GM21367 (cell line): ENCODE results near the gene CLEC4A.
"Not testable (repeated sequence)": the region's sequence is repeated elsewhere in the genome, so short reads cannot be mapped to it uniquely, and the experiment has no call there.

Experiments
- ATAC-seq: cut with Tn5 transposase; IDR thresholded peaks from one replicate; pipeline ENCODE4 v1.9.1; 2021; ENCODE audit not compliant: unreplicated experiment

The CLEC4A gene

GRCh38 chr12:8123124-8123912, at the start of gene CLEC4A:
CLEC4A (plus strand) TSS chr12:8123617; CDS start chr12:8123879, 262 bp downstream.
- ATAC-seq: no peak

DNA sequence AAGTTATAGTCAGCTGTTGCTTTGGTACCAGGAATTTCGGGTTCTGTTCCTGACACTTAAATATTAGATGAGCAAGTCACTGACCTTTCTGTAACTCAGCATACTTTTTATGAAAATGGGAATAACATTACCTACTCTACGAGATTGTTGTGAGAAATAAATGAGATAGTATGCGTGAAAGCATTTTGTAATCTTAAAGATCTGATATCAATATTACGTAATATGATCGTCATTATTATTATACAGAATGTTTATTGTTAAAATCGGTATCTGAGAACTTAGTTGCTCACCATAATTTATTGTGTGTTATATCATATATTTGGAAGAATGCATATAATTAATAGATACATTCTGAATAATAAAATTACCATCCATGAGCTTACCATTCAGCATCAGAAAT, 47.5 kb upstream of the CLEC4A start:
- no peak for ATAC-seq

- no peak for ATAC-seq
Observed at GRCh38 chr12:8076366-8076765, 47.1 kb upstream of the CLEC4A start.

DNA sequence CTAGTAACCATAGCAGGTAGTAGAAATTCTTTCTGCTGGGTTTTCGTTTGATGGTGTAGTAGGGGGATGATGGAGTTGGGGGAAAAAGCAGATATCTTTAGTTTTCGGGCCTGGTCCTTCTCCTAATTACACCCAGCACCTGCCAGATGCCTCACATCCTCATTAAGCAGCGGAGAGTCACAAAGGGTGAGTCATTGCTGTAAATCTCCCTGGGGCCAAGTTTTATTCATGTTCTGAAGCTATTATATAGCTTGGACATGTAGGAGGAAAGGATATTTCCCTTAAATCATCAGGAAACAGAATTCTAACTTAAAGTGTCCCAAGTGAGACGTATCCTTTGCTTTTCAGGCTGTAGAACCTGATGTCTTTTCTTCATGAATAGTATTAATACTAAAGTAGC, 46.2 kb upstream of the CLEC4A start:
- no peak for ATAC-seq

- no peak for ATAC-seq
Observed at GRCh38 chr12:8078398-8078797, 45.0 kb upstream of the CLEC4A start.

DNA sequence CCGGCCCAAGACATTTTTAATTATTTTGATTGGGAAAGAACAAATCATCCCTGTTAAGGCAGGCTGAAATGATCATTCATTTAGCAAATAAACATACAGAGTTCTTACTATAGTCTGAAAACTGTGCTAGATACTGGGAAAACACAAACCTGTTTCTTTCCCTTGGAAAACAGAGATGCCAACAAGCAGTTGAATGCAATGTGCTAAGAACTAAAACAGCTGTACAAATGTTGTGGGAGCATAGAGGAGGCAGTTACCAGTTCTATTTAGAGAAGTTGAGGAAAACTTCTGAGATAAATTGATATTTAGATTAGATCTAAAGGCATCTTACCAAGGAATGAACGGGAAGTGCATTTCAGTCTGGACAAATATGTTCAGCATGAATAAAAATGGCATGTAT, 44.5 kb upstream of the CLEC4A start:
- no peak for ATAC-seq

DNA sequence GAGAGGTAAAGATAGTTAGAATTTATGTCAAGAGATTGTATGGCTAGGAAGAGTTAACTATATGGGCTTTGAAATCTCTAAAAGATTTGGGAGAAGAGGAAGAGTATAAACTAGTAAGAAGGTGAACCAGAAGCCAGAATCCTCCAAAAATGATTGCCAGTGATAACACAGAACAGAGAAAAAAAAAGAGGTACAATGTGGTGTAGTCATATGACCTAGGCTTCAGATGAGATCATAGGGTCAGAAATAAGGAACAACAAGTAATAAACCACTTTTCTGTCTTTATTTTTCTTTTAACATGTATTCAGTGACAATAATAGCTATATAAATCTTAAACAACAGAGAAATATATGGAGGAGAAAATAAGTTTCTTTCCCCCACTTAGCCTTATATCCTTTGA, 43.3 kb upstream of the CLEC4A start:
- no peak for ATAC-seq

- no peak for ATAC-seq
Observed at GRCh38 chr12:8081251-8081920, 42.0 kb upstream of the CLEC4A start.

DNA sequence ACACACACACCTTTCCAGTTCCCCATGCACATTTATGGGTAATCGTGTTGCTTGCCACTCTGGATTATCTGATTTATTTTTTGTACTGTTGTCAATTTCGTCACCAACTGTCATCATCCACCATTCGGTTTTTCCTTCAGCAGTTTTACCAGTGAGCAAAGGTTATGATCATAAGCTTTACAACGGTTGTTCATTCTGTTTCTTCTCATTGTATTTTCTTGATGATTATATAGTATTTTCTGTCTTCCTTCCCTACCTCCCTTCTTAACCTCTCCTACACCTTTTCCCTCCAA, 40.7 kb upstream of the CLEC4A start:
- ATAC-seq: no peak

GRCh38 chr12:8084351-8084750, 39.1 kb upstream of the CLEC4A start:
- ATAC-seq: not testable (repeated sequence)

GRCh38 chr12:8087666-8088065, 35.8 kb upstream of the CLEC4A start:
- no peak for ATAC-seq

GRCh38 chr12:8088574-8088973, 34.8 kb upstream of the CLEC4A start:
- ATAC-seq: peak; percentile 65

DNA sequence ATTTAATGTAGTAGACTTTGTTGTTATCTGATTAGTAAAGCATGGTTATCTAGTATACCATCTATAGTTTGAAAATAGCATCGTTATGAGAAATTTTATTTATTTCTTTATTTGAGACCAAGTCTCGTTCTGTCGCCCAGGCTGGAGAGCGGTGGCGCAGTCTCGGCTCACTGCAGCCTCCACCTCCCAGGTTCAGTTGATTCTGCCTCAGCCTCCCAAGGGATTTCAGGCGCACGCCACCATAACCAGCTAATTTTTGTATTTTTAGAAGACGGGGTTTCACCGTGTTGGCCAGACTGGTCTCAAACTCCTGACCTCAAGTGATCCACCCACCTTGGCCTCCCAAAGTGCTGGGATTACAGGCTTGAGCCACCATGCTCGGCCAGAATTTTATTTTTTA, 34.1 kb upstream of the CLEC4A start:
- ATAC-seq: not testable (repeated sequence)

DNA sequence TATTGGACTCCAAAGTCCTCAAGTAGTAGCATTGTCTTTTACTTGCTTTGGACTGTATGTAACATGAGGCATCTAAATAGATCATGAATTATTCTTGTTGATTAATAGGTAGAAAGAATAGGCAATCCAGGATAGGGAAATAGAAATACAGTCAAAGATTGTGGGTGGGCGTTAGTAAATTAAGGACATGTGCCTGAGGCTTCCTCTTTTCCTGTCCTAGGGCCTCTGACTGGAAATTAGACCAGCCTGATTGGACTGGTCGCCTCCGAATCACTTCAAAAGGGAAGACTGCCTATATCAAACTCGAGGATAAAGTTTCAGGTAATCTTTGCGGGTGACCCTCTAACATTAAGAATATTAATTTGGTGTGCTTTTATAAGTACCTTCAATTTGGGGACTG, 33.7 kb upstream of the CLEC4A start:
- ATAC-seq: no peak

GRCh38 chr12:8093291-8093690, 30.1 kb upstream of the CLEC4A start:
- ATAC-seq: no peak

DNA sequence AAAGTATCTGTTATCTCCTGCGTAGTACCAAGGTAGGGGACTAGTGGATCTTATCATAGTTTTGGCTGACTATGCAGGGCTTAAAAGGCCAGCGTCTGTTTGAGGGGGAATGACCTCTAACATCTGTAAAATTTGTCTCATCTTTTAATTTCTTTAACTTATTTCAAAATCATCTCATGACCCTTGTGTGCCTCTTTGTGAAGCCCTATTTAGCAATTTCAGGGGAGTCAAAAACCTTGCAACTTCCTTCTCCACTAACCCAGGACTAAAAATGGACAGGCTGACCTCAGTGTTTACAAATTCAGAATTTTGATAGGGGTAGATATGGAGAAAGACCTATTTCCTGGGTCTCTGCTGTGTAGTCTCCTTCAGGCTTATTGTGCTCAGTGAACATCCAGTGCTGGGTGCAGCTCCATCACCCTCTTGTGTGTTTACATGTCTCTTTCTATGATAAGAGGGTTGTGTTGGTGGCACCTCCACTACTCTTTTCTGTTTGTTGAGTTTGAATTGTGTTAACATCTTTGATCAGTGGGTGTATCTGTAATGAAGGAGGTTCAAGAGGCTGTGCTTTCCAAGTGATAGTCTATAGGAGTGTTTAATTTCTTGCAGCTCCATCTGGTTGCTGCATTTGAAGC, 27.0 kb upstream of the CLEC4A start:
- ATAC-seq: no peak

GRCh38 chr12:8099235-8099634, 24.2 kb upstream of the CLEC4A start:
- no peak for ATAC-seq

- no peak for ATAC-seq
Observed at GRCh38 chr12:8108808-8109398, 14.5 kb upstream of the CLEC4A start.

DNA sequence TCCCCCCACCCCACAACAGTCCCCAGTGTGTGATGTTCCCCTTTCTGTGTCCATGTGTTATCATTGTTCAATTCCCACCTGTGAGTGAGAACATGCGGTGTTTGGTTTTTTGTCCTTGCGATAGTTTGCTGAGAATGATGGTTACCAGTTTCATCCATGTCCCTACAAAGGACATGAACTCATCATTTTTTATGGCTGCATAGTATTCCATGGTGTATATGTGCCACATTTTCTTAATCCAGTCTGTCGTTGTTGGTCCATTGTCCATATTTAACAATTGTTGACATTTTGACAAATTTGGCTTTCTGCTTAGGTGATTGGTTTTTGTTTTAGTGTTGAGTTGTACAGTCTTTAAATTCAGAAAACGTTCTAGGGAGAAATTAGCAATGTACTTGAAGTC, 10.3 kb upstream of the CLEC4A start:
- ATAC-seq: not testable (repeated sequence)

- no peak for ATAC-seq
Observed at GRCh38 chr12:8120072-8120713, 3.2 kb upstream of the CLEC4A start.

- no peak for ATAC-seq
Observed at GRCh38 chr12:8127138-8127537, 3.7 kb downstream of the CLEC4A start.
